Activated naive CD8-positive, alpha-beta T cell treated with anti-CD3 and anti-CD28 coated beads, Interleukin-2, amount 10 ng/mL, durations not matched to agents 7 days and 5 days (primary cell): ENCODE results near the gene FAM193B. TPM values are rescaled to one million over a fixed set of nuclear protein-coding genes. Genes with fewer than 3 reads are reported as not detected.
"Not testable (repeated sequence)": the region's sequence is repeated elsewhere in the genome, so short reads cannot be mapped to it uniquely, and the experiment has no call there.

ENCODE experiments used
- ATAC-seq: fragments of 150-1000 bp; cut with Tn5 transposase; one replicate; pipeline ENCODE4 v1.10.0; 2021; ENCODE audit warnings: low read depth, moderate library complexity
- POLR2A ChIA-PET: fragments of 350-600 bp; sonication (Branson Sonifier 250); formaldehyde crosslinking; loops from one replicate; lab custom pipeline; 2021; ENCODE audit warnings: antibody characterized with exemption; lab: Charles Lee
- DNase-seq: peaks from one replicate; pipeline ENCODE4 v3.0.0; 2021
- H3K27ac Mint-ChIP-seq: one replicate; pipeline ENCODE4 v1.8.0; 2022; ENCODE audit warnings: mild to moderate bottlenecking, mixed read lengths
- H3K27me3 Mint-ChIP-seq: one replicate; pipeline ENCODE4 v1.8.0; 2022; ENCODE audit warnings: mild to moderate bottlenecking, moderate library complexity, mixed read lengths
- H3K36me3 Mint-ChIP-seq: one replicate; pipeline ENCODE4 v1.8.0; 2021; ENCODE audit warnings: mild to moderate bottlenecking, mixed read lengths
- H3K4me1 Mint-ChIP-seq: one replicate; pipeline ENCODE4 v1.8.0; 2021; ENCODE audit warnings: mixed read lengths
- H3K4me3 Mint-ChIP-seq: one replicate; pipeline ENCODE4 v1.8.0; 2022; ENCODE audit warnings: mild to moderate bottlenecking, moderate library complexity, mixed read lengths
- H3K9me3 Mint-ChIP-seq: one replicate; pipeline ENCODE4 v1.8.0; 2021; ENCODE audit warnings: mixed read lengths
- total RNA-seq, 2 experiments: library from RNA; stranded (reverse); gene quantifications; one replicate each; pipeline ENCODE4 v1.2.3, GENCODE V29; 2021

FAM193B gene
- total RNA-seq, 2 experiments from 2014 or later, result 142 to 153 TPM

DNA sequence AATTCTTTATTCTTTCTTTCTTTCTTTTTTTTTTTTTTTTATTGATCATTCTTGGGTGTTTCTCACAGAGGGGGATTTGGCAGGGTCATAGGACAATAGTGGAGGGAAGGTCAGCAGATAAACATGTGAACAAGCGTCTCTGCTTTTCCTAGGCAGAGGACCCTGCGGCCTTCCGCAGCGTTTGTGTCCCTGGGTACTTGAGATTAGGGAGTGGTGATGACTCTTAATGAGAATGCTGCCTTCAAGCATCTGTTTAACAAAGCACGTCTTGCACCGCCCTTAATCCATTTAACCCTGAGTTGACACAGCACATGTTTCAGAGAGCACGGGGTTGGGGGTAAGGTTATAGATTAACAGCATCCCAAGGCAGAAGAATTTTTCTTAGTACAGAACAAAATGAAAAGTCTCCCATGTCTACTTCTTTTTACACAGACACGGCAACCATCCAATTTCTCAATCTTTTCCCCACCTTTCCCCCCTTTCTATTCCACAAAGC, 5.1 kb upstream of the FAM193B start:
- H3K27me3 Mint-ChIP-seq, DNase-seq, H3K9me3 Mint-ChIP-seq, H3K4me3 Mint-ChIP-seq, POLR2A ChIA-PET, H3K36me3 Mint-ChIP-seq, H3K27ac Mint-ChIP-seq, ATAC-seq: not testable (repeated sequence)
- H3K4me1 Mint-ChIP-seq, result peaks cover 18% of the 10 kb centered on the region

DNA sequence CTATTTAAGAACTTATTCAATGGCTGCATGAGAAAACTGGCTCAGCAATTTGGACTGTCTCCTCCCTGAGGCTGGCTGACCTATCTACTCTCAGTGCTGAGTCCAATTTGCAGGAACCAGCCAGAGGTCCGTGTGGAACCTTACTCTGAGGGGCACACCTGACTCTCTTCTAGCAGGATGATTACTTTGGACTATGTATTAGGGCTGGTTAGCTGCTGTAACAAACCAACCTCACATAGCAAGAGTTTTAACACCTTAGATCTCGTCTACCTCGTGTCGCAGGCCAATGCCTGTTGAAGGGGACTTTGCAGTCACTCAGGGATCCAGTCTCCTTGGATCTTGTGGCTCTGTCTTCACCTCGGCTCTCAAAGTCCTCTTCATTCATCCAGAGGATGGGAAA, 3.4 kb upstream of the FAM193B start:
- H3K27me3 Mint-ChIP-seq, result no peaks in the 10 kb centered on the region
- no peaks in the 10 kb centered on the region for H3K36me3 Mint-ChIP-seq
- H3K4me3 Mint-ChIP-seq, result no peak overlapping the region
- POLR2A ChIA-PET, result no interaction called here
- H3K9me3 Mint-ChIP-seq, result no peaks in the 10 kb centered on the region
- H3K27ac Mint-ChIP-seq, result no peak overlapping the region
- DNase-seq (no peak), ATAC-seq (no peak)
- H3K4me1 Mint-ChIP-seq, result peaks cover 25% of the 10 kb centered on the region

DNA sequence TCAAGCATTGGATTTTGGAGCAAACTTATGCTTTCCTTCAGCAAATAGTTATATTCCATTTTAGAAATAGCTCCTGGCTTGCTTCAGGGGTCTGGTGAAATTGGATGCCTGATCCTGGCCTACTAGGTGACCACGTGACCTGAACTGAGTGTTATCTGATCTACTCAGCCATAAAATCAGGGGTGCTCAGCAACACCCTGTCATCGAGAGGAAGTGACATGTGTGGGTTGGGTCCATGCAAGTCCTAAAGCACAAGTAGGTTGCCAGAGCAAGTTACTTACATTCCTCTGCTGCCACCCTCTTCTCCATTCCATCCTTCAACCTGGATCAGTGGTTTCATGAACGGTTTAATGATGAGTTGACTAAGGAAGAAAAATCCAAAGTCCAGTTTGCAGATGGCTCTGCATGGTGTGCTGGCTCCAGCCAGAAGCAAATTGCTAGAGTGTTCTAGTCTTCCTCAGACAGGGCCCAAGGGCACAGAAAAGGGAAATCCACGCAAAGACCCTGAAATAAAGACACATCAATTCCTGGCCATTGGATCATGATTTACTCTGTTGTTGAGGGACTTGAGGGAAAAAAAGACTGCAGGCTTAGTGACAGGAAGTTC, 2.8 kb upstream of the FAM193B start:
- POLR2A ChIA-PET, result no interaction called here

DNA sequence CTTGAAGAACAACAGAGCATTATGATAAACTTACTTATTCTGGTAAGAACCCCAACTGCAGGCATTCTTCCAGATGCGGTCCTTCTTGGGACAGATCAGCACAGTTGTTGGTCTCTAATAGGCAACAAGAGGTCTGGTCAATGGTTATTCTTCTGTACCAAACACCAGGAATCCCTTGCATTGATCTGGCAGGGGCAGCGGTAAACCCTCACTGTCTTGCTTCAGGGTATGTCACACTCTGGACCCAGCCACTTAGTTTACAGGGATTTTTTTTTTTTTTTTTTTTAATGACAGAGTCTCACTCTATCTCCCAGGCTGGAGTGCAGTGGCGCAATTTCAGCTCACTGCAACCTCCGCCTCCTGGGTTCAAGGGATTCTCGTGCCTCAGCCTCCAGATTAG, 1.3 kb upstream of the FAM193B start:
- no peak overlapping the region for H3K4me3 Mint-ChIP-seq
- no peaks in the 10 kb centered on the region for H3K9me3 Mint-ChIP-seq
- no peak overlapping the region for H3K27ac Mint-ChIP-seq

More for the DNA sequence above, 2.8 kb upstream of the FAM193B start:
- Mint-ChIP-seq H3K9me3 (no peaks in the 10 kb centered on the region), H3K27me3 (no peaks in the 10 kb centered on the region), H3K36me3 (peaks cover 2% of the 10 kb centered on the region), H3K27ac (no peak overlapping the region), H3K4me3 (no peak overlapping the region), H3K4me1 (peaks cover 28% of the 10 kb centered on the region)
- DNase-seq (no peak), ATAC-seq (peak; percentile 22)

DNA sequence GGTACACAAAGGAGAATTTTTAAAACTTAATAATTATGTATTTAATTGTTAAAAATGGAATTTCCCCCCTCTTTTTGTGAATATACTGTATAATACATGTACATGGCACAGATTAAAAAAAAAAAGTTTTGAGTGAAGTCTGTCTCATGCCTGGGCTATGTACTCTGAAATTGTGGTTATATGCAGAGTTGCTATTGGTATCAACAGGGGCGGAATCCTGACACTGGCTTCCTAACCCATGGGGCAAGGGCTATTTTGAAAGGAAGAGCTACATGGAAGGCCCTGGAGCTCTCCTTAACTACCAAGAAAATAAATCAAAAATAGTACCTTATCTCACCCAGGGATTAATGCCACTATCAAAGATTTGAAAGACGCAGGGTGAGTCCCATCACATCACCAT, 865 bp upstream of the FAM193B start:
- no peaks in the 10 kb centered on the region for H3K9me3 Mint-ChIP-seq
- DNase-seq (no peak), ATAC-seq (no peak)
- peaks cover 31% of the 10 kb centered on the region for H3K4me1 Mint-ChIP-seq
- H3K4me3 Mint-ChIP-seq, result peak overlapping the region; percentile 91
- POLR2A ChIA-PET, result no interaction called here
- peaks cover 6% of the 10 kb centered on the region for H3K36me3 Mint-ChIP-seq
- H3K27ac Mint-ChIP-seq, result no peak overlapping the region
- H3K27me3 Mint-ChIP-seq, result no peaks in the 10 kb centered on the region

More for the DNA sequence above, 1.3 kb upstream of the FAM193B start:
- ATAC-seq (no peak), DNase-seq (no peak)
- H3K4me1 Mint-ChIP-seq, result peaks cover 31% of the 10 kb centered on the region
- H3K27me3 Mint-ChIP-seq, result no peaks in the 10 kb centered on the region
- H3K36me3 Mint-ChIP-seq, result peaks cover 6% of the 10 kb centered on the region
- POLR2A ChIA-PET, result no interaction called here

DNA sequence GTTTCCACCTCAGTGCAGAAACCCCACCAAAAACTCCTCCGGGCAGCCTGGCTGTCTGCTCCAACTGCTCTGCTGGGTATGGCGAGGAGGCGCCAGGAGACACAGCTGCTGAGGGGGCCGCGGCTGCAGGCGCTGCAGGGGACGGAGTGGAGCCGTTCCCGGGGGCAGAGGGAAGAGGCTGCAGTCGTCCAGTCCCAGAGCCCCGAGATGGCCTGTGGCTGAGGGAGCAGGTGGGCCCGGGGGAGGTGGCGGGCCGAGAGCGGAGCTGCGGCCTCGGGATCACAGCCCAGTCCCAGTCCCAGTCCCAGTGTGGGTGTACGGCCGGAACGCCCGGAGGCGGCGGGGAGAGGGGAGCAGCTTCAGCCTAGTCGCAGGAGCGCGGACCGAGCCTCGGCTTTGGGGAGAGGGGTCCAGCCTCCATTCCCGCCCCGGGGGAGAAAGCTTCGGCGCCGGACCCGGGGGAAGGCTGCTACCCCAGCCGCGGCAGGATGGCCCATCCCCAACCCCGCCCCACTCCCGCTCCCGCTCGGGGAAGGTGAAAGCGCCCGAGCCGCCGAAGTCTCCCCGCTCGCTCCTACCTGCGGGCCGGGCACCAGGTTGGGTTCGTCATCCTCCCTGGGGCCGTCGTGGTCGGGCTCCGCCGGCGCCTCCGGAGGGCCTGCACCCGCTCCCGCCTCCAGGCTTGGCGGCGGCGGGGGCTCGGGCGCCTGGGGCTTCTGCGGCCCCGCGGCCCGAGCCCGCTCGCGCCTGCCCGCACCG, 513 bp downstream of the FAM193B start:
- Mint-ChIP-seq H3K27me3 (no peaks in the 10 kb centered on the region), H3K4me1 (peaks cover 31% of the 10 kb centered on the region), H3K27ac (peak overlapping the region; percentile 58), H3K36me3 (peaks cover 6% of the 10 kb centered on the region), H3K9me3 (no peaks in the 10 kb centered on the region), H3K4me3 (peak overlapping the region; percentile 78)
- DNase-seq, result peak; percentile 67
- peak; percentile 43 for ATAC-seq
- POLR2A ChIA-PET, result interaction anchor here (0.6 to 1.0 kb wide), 3 partner anchors 25 to 46 kb away, joined by 4 to 6 read pairs (median 4); partner anchors contain the start of gene TMED9

DNA sequence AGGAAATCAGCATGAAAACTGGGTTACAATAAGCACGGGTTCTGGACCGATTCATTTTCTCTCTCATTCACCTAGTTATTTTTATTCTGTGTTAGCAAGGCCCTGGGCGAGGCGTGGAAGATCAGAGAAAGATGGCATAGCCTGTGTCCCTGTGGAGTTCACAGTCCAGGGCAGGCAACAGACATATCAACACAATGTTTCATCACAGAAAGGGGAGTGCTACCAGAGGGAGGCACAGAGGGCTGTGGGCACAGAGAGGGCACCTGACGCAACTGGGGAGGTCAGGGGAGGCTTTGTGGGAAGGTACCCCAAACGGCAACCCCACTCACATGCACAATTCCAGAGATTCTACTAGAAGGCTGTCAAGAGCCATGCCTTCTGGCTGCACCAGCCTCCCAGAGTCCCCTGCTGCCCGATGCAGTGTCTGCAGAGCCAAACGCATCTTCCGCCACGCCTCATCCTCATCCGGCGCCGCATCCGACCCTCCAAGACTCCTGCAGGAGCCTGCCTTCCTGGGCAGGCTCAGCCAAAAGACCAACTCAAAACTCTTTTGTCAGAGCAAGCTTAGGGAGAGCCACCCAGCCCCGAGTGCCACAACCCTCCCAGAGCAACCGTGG, 1.4 kb downstream of the FAM193B start:
- Mint-ChIP-seq H3K27me3 (no peaks in the 10 kb centered on the region), H3K27ac (peak overlapping the region; percentile 68), H3K4me3 (peak overlapping the region; percentile 78), H3K9me3 (no peaks in the 10 kb centered on the region), H3K36me3 (peaks cover 6% of the 10 kb centered on the region), H3K4me1 (peaks cover 33% of the 10 kb centered on the region)
- no peak for ATAC-seq
- POLR2A ChIA-PET, result no interaction called here
- no peak for DNase-seq

DNA sequence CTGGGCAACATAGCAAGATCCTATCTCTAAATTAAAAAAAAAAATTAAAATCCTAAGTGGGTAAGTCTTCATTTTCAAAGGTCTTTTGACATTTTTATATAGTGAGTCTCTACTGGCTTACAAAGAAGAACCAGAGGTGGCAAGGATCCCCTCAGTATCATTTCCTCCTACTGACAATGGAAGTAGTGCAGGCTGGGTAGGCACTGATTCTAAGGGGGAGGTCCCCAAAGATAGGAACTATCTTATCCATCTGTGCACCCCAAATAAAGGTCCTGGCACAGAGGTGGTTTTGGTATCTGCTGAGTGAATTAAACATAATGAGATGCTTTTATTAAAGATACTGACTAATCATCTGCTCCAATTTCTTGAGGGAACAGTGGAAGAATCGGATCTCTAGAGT, 4.2 kb downstream of the FAM193B start:
- Mint-ChIP-seq H3K27ac (no peak overlapping the region), H3K4me1 (peaks cover 20% of the 10 kb centered on the region), H3K27me3 (no peaks in the 10 kb centered on the region), H3K9me3 (no peaks in the 10 kb centered on the region), H3K4me3 (no peak overlapping the region), H3K36me3 (peaks cover 9% of the 10 kb centered on the region)
- DNase-seq (no peak), ATAC-seq (no peak)
- POLR2A ChIA-PET, result no interaction called here

DNA sequence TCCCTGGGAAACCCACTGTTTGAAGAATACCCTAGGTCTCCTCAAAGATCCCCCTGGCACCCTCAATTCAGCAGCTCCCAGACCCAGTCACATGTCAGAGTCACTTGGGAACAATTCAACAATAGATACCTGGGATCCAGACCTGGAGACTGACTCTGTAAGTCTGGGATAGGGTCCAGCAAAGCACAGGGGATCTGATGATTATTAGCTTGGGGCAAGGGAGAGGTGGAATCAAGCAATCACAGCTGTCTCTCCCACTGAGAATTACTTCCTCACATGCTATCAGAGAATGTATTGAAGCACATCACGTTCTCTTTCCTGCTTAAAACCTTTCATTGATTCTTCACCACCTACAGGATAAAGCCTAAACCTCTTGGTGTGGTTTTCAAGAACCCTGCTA, 5.9 kb downstream of the FAM193B start:
- no peak for ATAC-seq
- Mint-ChIP-seq H3K4me3 (no peak overlapping the region), H3K27ac (no peak overlapping the region), H3K36me3 (peaks cover 9% of the 10 kb centered on the region), H3K4me1 (peaks cover 13% of the 10 kb centered on the region), H3K27me3 (no peaks in the 10 kb centered on the region), H3K9me3 (no peaks in the 10 kb centered on the region)
- POLR2A ChIA-PET, result interaction anchor here (0.7 kb wide), 1 partner anchor 1070 kb away, joined by 3 read pairs; no protein-coding TSS in a partner anchor
- DNase-seq, result no peak

DNA sequence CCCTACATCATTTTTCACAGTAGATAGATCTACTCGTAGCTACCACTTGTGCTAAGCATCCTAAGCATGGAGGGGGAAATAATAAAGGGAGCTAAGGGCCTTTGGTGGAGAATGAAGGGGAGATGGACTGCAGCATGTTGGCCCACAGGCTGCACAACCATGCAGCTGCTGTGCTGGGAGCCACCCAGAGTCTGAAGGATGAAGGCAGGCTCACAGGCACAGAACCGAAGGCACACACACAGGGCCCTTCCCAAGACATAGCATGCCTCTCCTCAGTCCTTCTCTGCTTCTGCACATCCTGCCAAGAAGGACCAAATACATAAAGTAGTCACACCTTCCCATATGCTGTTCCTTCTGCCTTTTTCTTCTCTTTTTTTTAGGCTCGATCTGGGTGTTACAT, 6.6 kb downstream of the FAM193B start:
- H3K4me1 Mint-ChIP-seq, result peaks cover 7% of the 10 kb centered on the region
- H3K4me3 Mint-ChIP-seq, result no peak overlapping the region
- no peak overlapping the region for H3K27ac Mint-ChIP-seq
- POLR2A ChIA-PET, result no interaction called here
- H3K9me3 Mint-ChIP-seq, result no peaks in the 10 kb centered on the region
- no peaks in the 10 kb centered on the region for H3K27me3 Mint-ChIP-seq
- ATAC-seq, result no peak
- DNase-seq, result no peak
- peaks cover 10% of the 10 kb centered on the region for H3K36me3 Mint-ChIP-seq

DNA sequence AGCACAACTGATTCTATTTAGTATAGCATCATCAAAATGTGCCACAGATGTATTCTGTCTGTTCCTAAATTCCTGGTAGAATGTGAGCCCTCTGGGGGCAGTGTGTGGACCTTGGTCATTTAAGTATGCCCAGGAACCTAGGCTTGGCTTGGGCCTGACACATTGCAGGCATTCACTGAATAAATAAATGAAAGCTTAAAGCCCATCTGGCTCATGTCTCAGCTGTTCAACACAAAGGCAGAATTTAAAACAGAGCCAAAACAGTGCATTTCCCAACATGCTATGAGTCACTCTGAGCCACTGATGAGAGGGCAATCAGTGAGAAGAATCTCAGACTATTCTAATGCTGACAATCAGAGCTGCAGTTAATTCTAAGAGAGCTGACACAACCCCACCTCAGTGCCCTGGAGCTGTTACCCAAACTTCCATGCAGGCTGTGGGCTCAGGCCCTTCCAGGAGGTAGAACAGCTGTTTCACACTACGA, 8.1 kb downstream of the FAM193B start:
- POLR2A ChIA-PET, result no interaction called here
- Mint-ChIP-seq H3K27me3 (no peaks in the 10 kb centered on the region), H3K36me3 (peaks cover 7% of the 10 kb centered on the region), H3K9me3 (no peaks in the 10 kb centered on the region), H3K4me1 (peaks cover 2% of the 10 kb centered on the region), H3K27ac (no peak overlapping the region), H3K4me3 (no peak overlapping the region)
- ATAC-seq (no peak), DNase-seq (no peak)

DNA sequence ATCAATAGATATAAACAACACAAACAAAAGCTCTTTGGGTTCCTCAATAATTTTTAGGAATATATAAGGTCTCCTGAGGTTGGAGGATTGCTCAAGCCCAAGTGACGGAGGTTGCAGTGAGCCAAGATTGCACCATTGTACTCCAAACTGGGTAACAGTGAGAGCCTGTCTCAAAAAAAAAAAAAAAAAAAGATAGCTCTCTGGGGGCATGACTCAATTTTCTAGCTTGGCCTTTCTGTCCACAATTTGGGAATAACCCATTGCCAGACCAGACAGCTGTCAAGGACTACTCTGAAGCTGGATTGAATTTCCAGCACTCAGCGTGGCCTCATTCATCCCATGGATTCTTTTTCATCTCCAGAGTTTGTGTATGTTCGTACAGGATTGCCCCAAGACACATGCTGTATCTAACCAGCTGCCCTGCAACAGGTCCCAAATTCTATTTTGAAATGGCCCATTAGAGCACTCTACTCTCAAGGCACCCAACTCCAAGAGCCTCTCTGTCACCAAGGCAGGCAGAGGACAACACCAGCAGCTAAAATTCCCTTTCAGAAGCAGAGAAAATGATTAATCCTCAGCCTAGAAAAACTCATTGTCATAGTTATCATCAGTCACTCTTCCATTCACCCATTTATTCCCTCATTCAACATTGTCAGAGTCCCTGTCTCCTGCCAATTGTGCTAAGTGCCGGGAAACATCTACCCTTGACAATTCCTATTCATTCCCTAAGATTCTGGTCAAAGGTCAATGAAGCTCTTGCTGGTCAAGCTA, 8.7 kb downstream of the FAM193B start:
- Mint-ChIP-seq H3K9me3 (no peaks in the 10 kb centered on the region), H3K36me3 (peaks cover 10% of the 10 kb centered on the region), H3K4me1 (peaks cover 5% of the 10 kb centered on the region), H3K4me3 (no peak overlapping the region), H3K27me3 (no peaks in the 10 kb centered on the region), H3K27ac (no peak overlapping the region)
- DNase-seq (no peak), ATAC-seq (no peak)
- POLR2A ChIA-PET, result no interaction called here
